ACHN (cell line): ENCODE results near the gene UBE2F.

Source experiments
- DNase-seq: peaks from one replicate; pipeline ENCODE4 v3.0.0-alpha.2; 2015
- in situ Hi-C: cut with HindIII; loops from 2 replicates; pipeline ENCODE4 v1.10.0; 2017; ENCODE audit warnings: low sequenced_read_pairs, low pct_ligation_motif_present, low pct_unique_long_range_greater_than_20kb

UBE2F gene

DNA sequence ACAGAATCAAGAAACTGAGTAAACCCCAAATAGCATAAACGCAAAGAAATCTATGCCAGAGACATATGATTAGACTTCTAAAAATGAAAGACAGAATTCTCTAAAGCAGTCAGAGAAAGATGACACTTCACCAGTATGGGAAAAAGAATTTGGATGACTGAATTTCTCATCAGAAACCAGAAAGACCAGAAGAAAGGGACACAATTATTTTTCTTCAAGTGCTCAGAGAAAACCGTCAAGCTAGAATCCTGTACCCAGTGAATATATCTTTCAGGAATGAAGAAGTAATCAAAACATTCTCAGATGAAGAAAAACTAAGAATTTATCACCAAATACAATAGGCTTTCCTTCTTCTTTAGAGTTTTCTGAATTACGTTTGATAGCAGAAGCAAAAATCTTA lies 119.1 kb downstream of the UBE2F start:
- DNase-seq = no peak

DNA sequence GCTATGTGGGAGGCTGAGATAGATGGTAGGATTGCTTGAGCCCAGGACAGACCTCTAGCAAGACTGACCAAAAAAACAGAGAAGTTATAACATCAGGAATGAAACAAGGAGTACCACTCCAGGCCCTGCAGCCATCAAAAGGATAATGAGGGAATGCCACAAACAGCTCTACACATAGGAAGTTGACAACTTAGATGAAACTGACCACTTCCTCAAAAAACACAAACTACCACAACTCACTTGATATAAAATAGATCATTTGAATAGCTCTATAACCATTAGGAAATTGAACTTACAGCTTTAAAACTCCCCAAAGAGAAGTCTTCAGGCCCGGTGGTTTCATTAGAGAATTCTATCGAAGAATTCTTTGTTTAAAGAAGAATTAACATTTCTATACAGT lies 120.4 kb downstream of the UBE2F start:
- no peak for DNase-seq
- in situ Hi-C loops = no loop called here

More for the DNA sequence above, 119.1 kb downstream of the UBE2F start:
- in situ Hi-C loops = no loop called here

DNA sequence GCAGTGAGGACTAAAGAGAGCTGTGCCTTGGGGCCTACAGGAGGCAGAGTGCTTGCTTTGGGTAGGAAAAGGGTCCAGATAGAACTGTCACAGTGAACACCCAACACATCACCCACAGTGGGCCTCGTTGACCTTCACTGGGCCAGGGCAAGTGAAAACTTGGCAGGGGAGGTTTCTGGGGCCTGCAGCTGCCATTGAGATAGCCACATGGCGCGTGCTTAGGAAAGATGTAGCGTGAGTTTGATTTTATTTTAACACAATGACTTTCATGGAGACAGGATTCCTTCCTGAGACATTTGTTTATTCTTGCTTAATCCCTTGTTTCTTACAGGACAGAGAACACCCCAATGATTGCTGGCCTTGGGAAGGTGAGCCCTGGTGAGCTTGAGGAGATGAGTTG lies 124.1 kb downstream of the UBE2F start:
- in situ Hi-C loops = no loop called here
- DNase-seq = no peak

DNA sequence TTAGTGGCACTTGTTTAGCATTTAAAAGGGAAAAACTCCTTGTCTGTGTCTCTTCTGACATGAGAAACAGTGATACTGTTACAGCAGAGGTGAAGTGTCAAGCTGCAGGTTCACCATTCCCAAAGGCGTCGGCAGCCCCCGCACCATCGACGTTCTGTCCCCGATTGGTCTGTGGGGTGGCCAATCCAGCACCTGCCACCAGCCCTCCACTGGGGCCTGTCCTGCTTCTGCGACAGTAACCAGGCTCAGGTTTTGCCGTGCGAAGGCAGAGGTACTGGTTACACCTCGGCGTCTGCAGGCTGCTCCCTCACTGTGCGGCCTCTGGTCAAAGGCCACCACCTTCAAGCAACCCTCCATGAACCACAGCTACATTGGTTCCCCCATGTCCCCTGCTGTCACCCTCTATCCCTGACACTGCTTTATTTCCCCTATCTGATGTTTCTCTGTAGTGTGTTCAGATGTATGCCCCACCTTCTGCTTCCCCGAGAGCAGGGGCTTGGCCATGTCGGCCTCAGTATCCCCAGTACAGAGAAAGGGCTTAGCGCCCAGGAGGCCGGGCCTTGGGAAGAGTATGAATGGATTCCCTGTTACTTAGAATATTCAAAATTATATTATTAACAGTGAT lies 124.7 kb downstream of the UBE2F start:
- in situ Hi-C loops = no loop called here
- DNase-seq = no peak
